ENCODE measurements around the gene IL17RA. TPM values are rescaled to one million over a fixed set of nuclear protein-coding genes. Genes with fewer than 3 reads are reported as not detected.
A peak's percentile ranks its signal among the peaks of the same experiment; 100 is the strongest.

IL17RA gene
- total RNA-seq, 1 donor from 2014 or later = 8.0 TPM

- no peak for ATAC-seq
Measured at GRCh38 chr22:17083811-17084441, 874 bp upstream of the IL17RA start.

- ATAC-seq = peak; percentile 57
Measured at GRCh38 chr22:17085277-17086181, 729 bp downstream of the IL17RA start.

GRCh38 chr22:17086296-17086695 lies 1.5 kb downstream of the IL17RA start:
- no peak for ATAC-seq

DNA sequence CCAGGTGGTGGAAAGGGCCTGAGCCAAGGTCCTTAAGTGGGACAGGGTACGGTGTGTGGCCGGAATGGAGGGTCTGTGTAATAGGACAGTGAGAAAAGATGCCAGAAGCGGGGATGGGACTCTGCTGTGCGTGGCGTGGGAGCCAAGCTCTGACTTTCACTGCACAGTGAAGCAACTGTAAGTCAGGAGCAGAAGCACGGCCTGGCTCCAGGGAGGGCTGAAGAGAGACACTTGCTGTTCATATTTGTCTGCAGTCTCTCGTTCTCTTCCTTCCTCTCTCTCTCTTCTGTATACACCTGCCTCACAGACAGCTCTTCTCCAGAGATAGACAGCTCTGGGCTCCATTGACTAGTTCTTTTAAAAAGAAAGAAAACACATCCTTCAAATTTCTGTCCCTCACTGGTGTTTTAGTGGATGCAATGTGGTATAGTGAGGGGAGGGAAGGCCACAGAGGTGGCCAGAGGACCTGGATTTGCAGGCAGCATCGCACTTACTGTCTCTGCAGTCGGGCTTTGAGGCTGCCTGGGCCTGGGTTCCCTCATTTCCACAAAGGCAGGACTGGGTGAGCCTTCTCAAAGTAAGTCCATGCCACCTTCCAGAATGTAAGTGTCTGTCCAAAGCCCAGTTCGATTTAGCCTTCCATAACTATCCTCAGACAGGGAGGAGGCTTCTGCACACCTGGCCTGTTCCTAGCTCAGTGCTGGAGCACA lies 2.1 kb downstream of the IL17RA start:
- ATAC-seq = no peak

- ATAC-seq = no peak
Measured at GRCh38 chr22:17087498-17088131, 2.8 kb downstream of the IL17RA start.

- no peak for ATAC-seq
Measured at GRCh38 chr22:17090550-17090949, 5.8 kb downstream of the IL17RA start.

DNA sequence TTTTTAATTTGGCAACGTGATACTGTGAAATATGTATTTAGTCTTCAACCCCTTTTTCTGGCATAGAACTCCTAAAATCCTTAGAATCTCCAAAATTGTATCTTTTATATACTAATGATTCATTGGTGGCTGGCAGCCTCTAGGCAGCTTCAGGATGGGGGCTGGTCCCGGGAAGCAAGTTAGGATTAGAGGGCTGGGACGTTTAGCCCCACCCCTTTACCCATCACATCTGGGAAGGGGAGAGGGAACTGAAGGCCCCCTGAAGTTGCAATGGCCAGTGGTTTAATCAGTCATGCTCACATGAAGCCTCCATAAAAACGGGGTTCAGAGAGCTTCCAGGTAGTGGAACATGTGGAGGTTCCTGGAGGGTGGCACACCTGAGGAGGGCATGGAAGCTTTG lies 7.1 kb downstream of the IL17RA start:
- no peak for ATAC-seq

DNA sequence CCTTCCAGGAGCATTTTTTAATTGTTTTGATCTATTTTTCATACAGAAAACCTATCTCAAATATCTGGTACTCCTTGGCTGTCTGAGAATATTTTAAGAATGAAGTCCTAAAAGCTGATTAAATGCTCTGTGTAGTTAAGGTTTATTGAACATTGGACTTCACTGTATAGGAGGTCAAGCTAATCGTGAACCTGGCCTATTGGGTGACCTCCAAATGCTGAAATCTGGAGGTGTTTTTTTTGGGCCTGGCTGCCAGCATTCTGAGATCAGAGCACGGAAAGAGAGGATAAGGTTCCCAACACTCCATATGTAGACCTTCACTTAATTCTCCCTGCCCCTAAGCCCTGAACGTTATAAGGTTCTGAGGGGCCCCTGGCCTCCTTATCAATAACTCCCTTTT lies 8.3 kb downstream of the IL17RA start:
- no peak for ATAC-seq

DNA sequence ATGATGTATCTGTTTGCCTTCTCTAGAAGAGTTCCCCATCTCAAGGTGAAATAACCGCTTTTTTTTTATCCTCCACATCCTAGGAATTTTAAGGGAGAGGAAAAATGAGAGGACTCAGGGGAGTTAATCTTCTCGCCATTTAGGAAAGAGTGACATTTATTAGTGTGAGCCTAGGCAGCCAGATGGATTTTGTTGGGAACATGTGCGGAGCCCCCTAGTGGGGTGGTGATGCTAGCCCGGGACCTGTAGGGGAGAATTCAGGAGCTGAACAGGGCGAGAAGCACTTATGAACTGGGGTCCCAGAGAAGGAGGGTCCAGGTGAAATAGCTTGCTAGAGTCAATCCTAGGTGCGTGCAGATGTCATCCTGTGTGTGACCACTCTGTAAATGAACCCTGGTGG lies 10.7 kb downstream of the IL17RA start:
- ATAC-seq = no peak

DNA sequence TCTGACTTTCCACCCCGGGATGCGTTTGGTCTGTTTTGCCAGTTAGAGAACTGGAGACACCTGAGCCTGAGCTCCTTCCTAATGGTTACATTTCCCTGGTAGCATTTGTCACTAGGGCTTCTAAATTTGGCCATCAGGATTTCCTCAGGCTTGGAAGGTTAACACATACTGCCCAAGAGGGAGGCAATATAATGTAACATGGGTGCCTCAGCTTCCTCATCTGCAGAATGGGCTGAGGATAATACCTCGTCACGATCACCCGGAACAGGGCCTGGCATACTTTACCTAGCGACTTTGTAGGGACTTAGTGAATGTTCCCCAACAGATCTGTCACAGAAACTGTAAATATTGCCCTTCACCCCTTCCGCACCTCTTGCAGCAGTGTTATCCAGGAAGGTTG lies 11.3 kb downstream of the IL17RA start:
- ATAC-seq = no peak

- ATAC-seq = no peak
Measured at GRCh38 chr22:17097062-17097461, 12.3 kb downstream of the IL17RA start.

DNA sequence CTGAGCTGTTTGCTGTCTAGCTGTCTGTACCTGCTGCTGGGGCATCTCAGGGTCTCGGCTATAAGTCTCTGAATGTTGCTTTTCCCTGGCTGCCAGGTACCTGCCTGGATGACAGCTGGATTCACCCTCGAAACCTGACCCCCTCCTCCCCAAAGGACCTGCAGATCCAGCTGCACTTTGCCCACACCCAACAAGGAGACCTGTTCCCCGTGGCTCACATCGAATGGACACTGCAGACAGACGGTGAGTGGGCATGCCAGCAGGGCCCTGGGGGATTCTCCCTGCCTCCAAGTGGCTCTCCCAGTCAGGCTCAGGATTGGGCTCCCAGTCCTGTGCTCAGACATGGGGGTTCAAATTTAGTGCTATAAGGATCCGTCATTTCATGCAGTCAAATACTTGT lies 12.9 kb downstream of the IL17RA start:
- no peak for ATAC-seq

DNA sequence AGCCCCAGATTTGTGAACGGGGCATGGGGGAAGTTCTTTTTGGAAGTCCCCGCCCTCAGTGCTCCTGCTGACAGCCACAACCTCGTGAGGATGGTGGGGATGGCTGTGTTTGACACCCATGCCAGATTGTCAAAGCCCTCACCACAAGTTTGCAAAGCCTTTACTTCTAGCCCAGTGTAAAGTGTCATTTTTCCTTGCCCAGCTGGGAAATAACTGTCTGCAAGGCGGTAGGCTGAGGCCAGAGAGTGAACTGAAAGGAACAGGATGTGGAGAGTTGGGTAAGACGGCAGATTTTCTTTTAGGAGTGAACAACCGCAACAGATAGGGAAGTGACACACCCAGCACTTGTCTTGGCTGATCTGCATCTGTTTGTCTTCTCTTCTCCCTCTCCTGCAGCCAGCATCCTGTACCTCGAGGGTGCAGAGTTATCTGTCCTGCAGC lies 13.6 kb downstream of the IL17RA start:
- no peak for ATAC-seq

GRCh38 chr22:17100621-17101020 lies 15.8 kb downstream of the IL17RA start:
- ATAC-seq = no peak

- ATAC-seq = no peak
Measured at GRCh38 chr22:17101475-17102296, 16.9 kb downstream of the IL17RA start.

DNA sequence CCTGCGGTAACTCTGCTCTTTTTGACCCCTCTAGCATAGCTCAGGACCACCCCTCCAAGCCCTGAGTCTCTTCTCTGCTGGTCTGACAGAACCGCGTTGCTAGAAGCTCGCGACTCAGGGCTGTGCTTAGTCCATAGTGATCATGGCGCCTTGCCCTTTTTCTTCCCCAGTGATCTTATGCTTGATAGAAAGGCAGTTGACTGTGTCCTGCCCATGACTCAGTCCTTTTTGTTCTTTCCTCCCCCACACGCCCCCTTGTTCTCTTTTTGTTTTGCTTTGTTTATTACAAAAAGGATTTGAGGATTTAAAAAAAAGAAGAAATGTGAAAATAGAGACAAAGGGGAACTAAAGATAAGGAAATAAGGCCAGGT lies 17.5 kb downstream of the IL17RA start:
- ATAC-seq = no peak

DNA sequence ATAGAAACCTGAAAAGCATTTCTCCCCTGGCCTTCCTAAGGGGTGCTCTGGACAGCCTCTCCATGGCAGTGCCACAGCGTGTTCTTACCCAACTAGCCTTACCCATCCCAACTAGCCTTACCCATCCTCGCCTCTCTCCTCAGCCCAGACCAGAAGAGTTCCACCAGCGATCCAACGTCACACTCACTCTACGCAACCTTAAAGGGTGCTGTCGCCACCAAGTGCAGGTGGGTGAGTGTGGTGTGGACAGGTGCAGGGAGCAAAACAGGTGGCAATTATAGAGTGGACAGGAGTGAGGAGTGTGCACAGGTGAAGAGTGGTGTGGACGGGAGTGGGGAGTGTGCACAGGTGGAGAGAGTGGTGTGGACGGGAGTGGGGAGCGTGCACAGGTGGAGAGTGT lies 18.6 kb downstream of the IL17RA start:
- no peak for ATAC-seq

GRCh38 chr22:17104336-17104935 lies 19.6 kb downstream of the IL17RA start:
- no peak for ATAC-seq

- ATAC-seq = no peak
Measured at GRCh38 chr22:17105143-17106129, 20.6 kb downstream of the IL17RA start.

- ATAC-seq = no peak
Measured at GRCh38 chr22:17106161-17106784, 21.5 kb downstream of the IL17RA start.
